Adrenal gland (tissue), 12 donors: ENCODE data around the gene CREB3L4. TPM values are rescaled to one million over a fixed set of nuclear protein-coding genes. Genes with fewer than 3 reads are reported as not detected.

ENCODE experiments used
- DNase-seq, 7 donors: peaks; one replicate each; pipeline ENCODE4 v3.0.0-alpha.2; 2019 to 2020
- H3K27ac ChIP-seq, 5 donors: fragments of 200-600 bp; sonication (generic) in 4 of 5; 1 replicate in 3 of 5; 2 replicates in 2 of 5; pipeline versions ENCODE4 v1.5.1 to v1.8.0; 2016 to 2020; ENCODE audit warnings: mild to moderate bottlenecking in 1 of 5
- H3K27me3 ChIP-seq: fragments of 200-600 bp; 2 replicates; pipeline ENCODE4 v1.8.0; 2021
- H3K36me3 ChIP-seq, 2 donors: fragments of 200-600 bp; replicated peaks in 1 of 2; 1 replicate in 1 of 2; 2 replicates in 1 of 2; pipeline versions ENCODE4 v1.5.1 to v1.8.0; 2018 to 2022
- H3K4me1 ChIP-seq, 2 donors: fragments of 200-600 bp; replicated peaks in 1 of 2; 1 replicate in 1 of 2; 2 replicates in 1 of 2; pipeline versions ENCODE4 v1.5.1 to v1.8.0; 2018 to 2021
- H3K4me3 ChIP-seq, 4 donors: fragments of 200-600 bp; sonication (generic) in 3 of 4; one replicate each; pipeline ENCODE4 v1.5.1; 2016 to 2018
- H3K9me3 ChIP-seq, 3 donors: fragments of 200-600 bp; sonication (generic) in 1 of 3; replicated peaks in 1 of 3; 1 replicate in 2 of 3; 2 replicates in 1 of 3; pipeline versions ENCODE4 v1.5.1 to v1.8.0; 2016 to 2021
- POLR2A ChIP-seq, 2 donors: fragments of 450-650 bp; IDR thresholded peaks; one replicate each; pipeline ENCODE4 v1.6.1; 2017; ENCODE audit warnings: antibody characterized with exemption in 2 of 2, mild to moderate bottlenecking in 2 of 2, moderate library complexity in 1 of 2
- WGBS, 4 donors: extraction: QIAGEN DNeasy Blood & Tissue Kit in 2 of 4; methylation state at CpG; one replicate each; pipeline versions ENCODE4 v1.1.5 to v1.1.7; 2013 to 2017; 5-methylcytosine and 5-hydroxymethylcytosine counted together
- intact Hi-C, 2 donors: fragments of 100-400 bp; cut with DNase I; formaldehyde crosslinking; loops; one replicate each; pipeline versions ENCODE4 v1.14.1 to v1.15.0; 2022 to 2023
- polyA plus RNA-seq, 3 donors: library from polyadenylated mRNA; stranded (reverse); fragments of 200-250 nt in 2 of 3; fragments of 350-450 nt in 1 of 3; fragmentation: Illumina TruSeq in 1 of 3; extraction: RNeasy Lipid Tissue Mini Kit (QIAGEN cat#74804) in 1 of 3; gene quantifications; one replicate each; pipeline ENCODE4 v1.2.3, GENCODE V29; 2013 to 2014
- total RNA-seq, 9 donors: library from RNA; depleted of rRNA in 4 of 9; stranded (reverse); fragments of >200 nt in 4 of 9; fragments of 120-200 nt in 1 of 9; fragmentation: NEBNext Ultra II Directional in 1 of 9; extraction: Animal tissue kit (Norgen Biotek cat#: 25700) in 1 of 9; gene quantifications; one replicate each; pipeline versions ENCODE4 v1.1.0 to v1.2.4, GENCODE V29; 2013 to 2023
- TF ChIP-seq, protein P1 (sequence below), 6 experiments: fragments of 450-650 bp in 4 of 6; fragments of 200-600 bp in 2 of 6; sonication (generic) in 1 of 6; IDR thresholded peaks; 1 replicate in 5 of 6; 2 replicates in 1 of 6; pipeline versions ENCODE4 v1.5.1 to v1.8.0; 2016 to 2021; ENCODE audit warnings: antibody characterized with exemption in 6 of 6, mild to moderate bottlenecking in 2 of 6, moderate library complexity in 1 of 6
- donor health status: healthy with polysubstance abuse.
- donor health status: Bipolar disorder and iron deficiency.
- donor health status: DM: yes; HTN: yes; CAD: no.
- donor health status: DM: no; HTN: no; CAD: no.
- donor health status: DM: no; HTN: no; CAD: no.
- donor health status: DM: yes; HTN: yes; CAD: no.

Gene CREB3L4
- total and polyA plus RNA-seq, 12 donors: 5.1 to 21.8 (median 15.1) TPM

- no peaks in the 10 kb centered on the region for H3K9me3 ChIP-seq
- no peak for DNase-seq
- H3K27me3 ChIP-seq: no peaks in the 10 kb centered on the region
- WGBS, 4 donors: 57 to 89% (median 74%) methylated on average over 4 of the region's 4 CpGs
- H3K36me3 ChIP-seq: peaks cover 0 to 18% of the 10 kb centered on the region in 2 donors
- peak overlapping the region in 1 of 4 donors; percentile 61 for H3K4me3 ChIP-seq
- peak overlapping the region in 4 of 5 donors; percentile 92 to 97 (median 94) for H3K27ac ChIP-seq
- intact Hi-C loops: no loop called here
- peaks cover 35 to 55% of the 10 kb centered on the region in 2 donors for H3K4me1 ChIP-seq
- no peak for TF ChIP-seq POLR2A (IDR thresholded peaks at IDR 0.05)
- TF ChIP-seq, protein P1, sequence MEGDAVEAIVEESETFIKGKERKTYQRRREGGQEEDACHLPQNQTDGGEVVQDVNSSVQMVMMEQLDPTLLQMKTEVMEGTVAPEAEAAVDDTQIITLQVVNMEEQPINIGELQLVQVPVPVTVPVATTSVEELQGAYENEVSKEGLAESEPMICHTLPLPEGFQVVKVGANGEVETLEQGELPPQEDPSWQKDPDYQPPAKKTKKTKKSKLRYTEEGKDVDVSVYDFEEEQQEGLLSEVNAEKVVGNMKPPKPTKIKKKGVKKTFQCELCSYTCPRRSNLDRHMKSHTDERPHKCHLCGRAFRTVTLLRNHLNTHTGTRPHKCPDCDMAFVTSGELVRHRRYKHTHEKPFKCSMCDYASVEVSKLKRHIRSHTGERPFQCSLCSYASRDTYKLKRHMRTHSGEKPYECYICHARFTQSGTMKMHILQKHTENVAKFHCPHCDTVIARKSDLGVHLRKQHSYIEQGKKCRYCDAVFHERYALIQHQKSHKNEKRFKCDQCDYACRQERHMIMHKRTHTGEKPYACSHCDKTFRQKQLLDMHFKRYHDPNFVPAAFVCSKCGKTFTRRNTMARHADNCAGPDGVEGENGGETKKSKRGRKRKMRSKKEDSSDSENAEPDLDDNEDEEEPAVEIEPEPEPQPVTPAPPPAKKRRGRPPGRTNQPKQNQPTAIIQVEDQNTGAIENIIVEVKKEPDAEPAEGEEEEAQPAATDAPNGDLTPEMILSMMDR (IDR thresholded peaks at IDR 0.05): no peak
These were observed 6.3 kb upstream of the CREB3L4 start for GRCh38 chr1:153961421-153961820.

GRCh38 chr1:153962088-153963029 is 5.3 kb upstream of the CREB3L4 start:
- H3K4me1 ChIP-seq: peaks cover 33 to 50% of the 10 kb centered on the region in 2 donors
- peak overlapping the region; percentile 82 to 97 (median 93) for H3K27ac ChIP-seq
- peak; percentile 64 to 87 (median 82) for DNase-seq
- peaks cover 0 to 18% of the 10 kb centered on the region in 2 donors for H3K36me3 ChIP-seq
- no peaks in the 10 kb centered on the region for H3K27me3 ChIP-seq
- no peaks in the 10 kb centered on the region for H3K9me3 ChIP-seq
- intact Hi-C loops: no loop called here
- WGBS, 4 donors: 25 to 40% (median 38%) methylated on average over 10 to 16 of the region's 16 CpGs
- peak overlapping the region in 2 of 4 donors; percentile 61 to 84 for H3K4me3 ChIP-seq
- no peak for TF ChIP-seq POLR2A (IDR thresholded peaks at IDR 0.05)
- TF ChIP-seq, protein P1 (IDR thresholded peaks at IDR 0.05): no peak

DNA sequence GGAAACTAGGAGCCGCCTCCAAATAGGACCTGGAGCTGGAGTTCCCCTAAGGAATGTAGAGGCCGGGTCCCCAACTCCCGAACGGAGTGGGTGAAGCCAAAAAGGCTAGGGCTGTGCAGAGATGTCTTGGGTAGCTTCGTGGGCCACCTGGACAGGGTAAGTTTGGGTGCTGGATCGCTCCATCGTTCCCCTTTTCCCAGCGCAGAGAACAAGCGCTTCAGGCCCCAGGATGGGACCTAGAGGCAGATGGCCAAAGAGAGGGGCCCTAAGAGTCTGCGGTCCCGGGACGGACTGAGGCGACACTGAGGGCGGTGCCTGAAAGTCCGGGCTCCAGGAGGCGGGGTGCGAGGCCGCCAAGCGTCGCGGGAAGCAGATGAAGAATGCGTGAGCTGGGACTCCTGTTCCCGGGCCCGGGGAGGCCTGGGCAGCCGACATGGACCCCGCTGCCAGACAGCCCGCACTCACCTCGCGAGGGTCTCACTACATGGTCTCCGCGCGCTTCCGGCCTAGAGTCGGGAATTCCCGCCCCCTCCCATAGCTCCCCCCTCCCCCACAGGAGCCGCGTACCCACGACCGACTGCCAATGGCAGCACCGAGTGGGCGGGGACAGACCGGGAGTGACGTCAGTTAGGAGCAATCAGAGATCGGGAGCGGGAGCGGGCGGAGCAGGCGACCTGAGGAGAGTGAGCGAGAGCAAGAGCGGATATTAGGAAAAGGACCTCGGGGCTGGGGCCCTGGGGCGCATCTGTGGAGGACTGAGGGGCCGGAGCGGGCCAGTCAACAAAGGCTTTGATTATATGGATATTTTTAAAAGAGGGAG is 4.5 kb upstream of the CREB3L4 start, which contains the start of gene SLC39A1:
TSS of gene SLC39A1 (minus strand) at position 508 of the 820 bp plus-strand sequence. CDS start 822 bp downstream, outside the sequence.
- peak; percentile 39 to 86 for TF ChIP-seq POLR2A (IDR thresholded peaks at IDR 0.05)
- TF ChIP-seq, protein P1 (IDR thresholded peaks at IDR 0.05): no peak
- H3K4me3 ChIP-seq: peak within 1 kb of the TSS; percentile 22 to 84 (median 72)
- H3K27ac ChIP-seq: peak within 1 kb of the TSS; percentile 82 to 97 (median 93)
- intact Hi-C loops: no loop called here
- DNase-seq: peak; percentile 99 to 100 (median 99)
- whole genome bisulfite sequencing, 4 donors: 0 to 1% (median 0%) methylated on average over 14 to 54 of the region's 54 CpGs
- peaks cover 0 to 18% of the 10 kb centered on the region in 2 donors for H3K36me3 ChIP-seq
- no peaks in the 10 kb centered on the region for H3K27me3 ChIP-seq
- peaks cover 31 to 48% of the 10 kb centered on the region in 2 donors for H3K4me1 ChIP-seq
- H3K9me3 ChIP-seq: no peaks in the 10 kb centered on the region
